ENCODE data around the gene ARRB1.
"Not testable (repeated sequence)": the region's sequence is repeated elsewhere in the genome, so short reads cannot be mapped to it uniquely, and the experiment has no call there.

The ARRB1 gene

GRCh38 chr11:75277991-75278790 lies 73.3 kb downstream of the ARRB1 start:
- H3K4me3 ChIP-seq (replicated peaks; ENCODE audit: low read depth, low read length) = no peak overlapping the region
- no peak for TF ChIP-seq CTCF (IDR thresholded peaks at IDR 0.05; ENCODE audit: low read length, missing control alignments)
- DNase-seq (ENCODE audit: low read depth) = no peak

GRCh38 chr11:75277211-75277805 lies 74.2 kb downstream of the ARRB1 start:
- TF ChIP-seq CTCF (IDR thresholded peaks at IDR 0.05; ENCODE audit: low read length, missing control alignments) = no peak
- no peak for DNase-seq (ENCODE audit: low read depth)
- no peak overlapping the region for H3K4me3 ChIP-seq (replicated peaks; ENCODE audit: low read depth, low read length)

GRCh38 chr11:75276686-75277085 lies 74.8 kb downstream of the ARRB1 start:
- no peak for TF ChIP-seq CTCF (IDR thresholded peaks at IDR 0.05; ENCODE audit: low read length, missing control alignments)
- DNase-seq (ENCODE audit: low read depth) = no peak
- no peak overlapping the region for H3K4me3 ChIP-seq (replicated peaks; ENCODE audit: low read depth, low read length)

GRCh38 chr11:75276186-75276585 lies 75.3 kb downstream of the ARRB1 start:
- no peak overlapping the region for H3K4me3 ChIP-seq (replicated peaks; ENCODE audit: low read depth, low read length)
- no peak for TF ChIP-seq CTCF (IDR thresholded peaks at IDR 0.05; ENCODE audit: low read length, missing control alignments)
- no peak for DNase-seq (ENCODE audit: low read depth)

- TF ChIP-seq CTCF (IDR thresholded peaks at IDR 0.05; ENCODE audit: low read length, missing control alignments) = no peak
- no peak for DNase-seq (ENCODE audit: low read depth)
- no peak overlapping the region for H3K4me3 ChIP-seq (replicated peaks; ENCODE audit: low read depth, low read length)
Observed at GRCh38 chr11:75275581-75275980, 75.9 kb downstream of the ARRB1 start.

GRCh38 chr11:75274716-75275115 lies 76.7 kb downstream of the ARRB1 start:
- not testable (repeated sequence) for DNase-seq (ENCODE audit: low read depth); H3K4me3 ChIP-seq (replicated peaks; ENCODE audit: low read depth, low read length)

GRCh38 chr11:75273411-75274391 lies 77.8 kb downstream of the ARRB1 start:
- no peak overlapping the region for H3K4me3 ChIP-seq (replicated peaks; ENCODE audit: low read depth, low read length)
- no peak for DNase-seq (ENCODE audit: low read depth)
- TF ChIP-seq CTCF (IDR thresholded peaks at IDR 0.05; ENCODE audit: low read length, missing control alignments) = no peak
